IMR-90 (cell line): ENCODE measurements around the gene PHACTR3. TPM values are rescaled to one million over a fixed set of nuclear protein-coding genes. Genes with fewer than 3 reads are reported as not detected.

Experiments
- ATAC-seq: fragments of 200-7000 bp; cut with Tn5 transposase; 2 replicates; pipeline ENCODE4 v1.9.1; 2020; ENCODE audit warnings: low read depth, mild to moderate bottlenecking, moderate library complexity
- BruUV-seq: library from RNA; stranded (reverse); fragments of 400-500 nt; replicated peaks from 2 replicates; lab custom pipeline; 2021; lab: Mats Ljungman, UMichigan
- CTCF ChIA-PET: fragments of 300-600 bp; formaldehyde crosslinking; extraction: SDS; loops from one replicate; lab custom pipeline; 2021; ENCODE audit warnings: antibody characterized with exemption; lab: Yijun Ruan, JAX
- POLR2A ChIA-PET: fragments of 300-600 bp; sonication (Branson Sonifier 250); formaldehyde crosslinking; loops from one replicate; lab custom pipeline; 2022; ENCODE audit warnings: antibody characterized with exemption; ENCODE audit not compliant: unreplicated experiment; lab: Charles Lee
- DNase-seq: peaks from one replicate; pipeline ENCODE4 v3.0.0; 2013
- H2AFZ ChIP-seq: replicated peaks from 2 replicates; pipeline ENCODE3; 2013; ENCODE audit warnings: low read length, mild to moderate bottlenecking; ENCODE audit not compliant: poor library complexity
- H2AK5ac ChIP-seq: 2 replicates; pipeline ENCODE4 v1.6.1; 2013; ENCODE audit warnings: low read depth, low read length, inconsistent platforms
- H2AK9ac ChIP-seq: replicated peaks from 2 replicates; pipeline ENCODE3; 2013; ENCODE audit warnings: mild to moderate bottlenecking, low read depth, low read length, moderate library complexity; ENCODE audit not compliant: poor library complexity
- H2BK120ac ChIP-seq: 2 replicates; pipeline ENCODE4 v1.6.1; 2013; ENCODE audit warnings: low read depth, low read length, inconsistent platforms
- H2BK15ac ChIP-seq: 3 replicates; pipeline ENCODE4 v1.6.1; 2013; ENCODE audit warnings: low read depth, low read length, inconsistent platforms
- H2BK20ac ChIP-seq: 2 replicates; pipeline ENCODE4 v1.6.1; 2013; ENCODE audit warnings: low read depth, mild to moderate bottlenecking, inconsistent platforms, low read length, moderate library complexity
- H2BK5ac ChIP-seq: 2 replicates; pipeline ENCODE4 v1.6.1; 2013; ENCODE audit warnings: mild to moderate bottlenecking, low read depth, low read length, inconsistent platforms; ENCODE audit not compliant: poor library complexity, severe bottlenecking
- H3K14ac ChIP-seq: replicated peaks from 2 replicates; pipeline ENCODE4 v1.6.1; 2013; ENCODE audit warnings: low read depth, low read length, inconsistent platforms
- H3K18ac ChIP-seq: 2 replicates; pipeline ENCODE4 v1.6.1; 2013; ENCODE audit warnings: low read depth, low read length, control low read depth
- H3K23ac ChIP-seq: 2 replicates; pipeline ENCODE4 v1.6.1; 2013; ENCODE audit warnings: low read depth, low read length, inconsistent platforms
- H3K27ac ChIP-seq: 2 replicates; pipeline ENCODE4 v1.5.1; 2013; ENCODE audit warnings: mild to moderate bottlenecking, control low read depth, low read length; ENCODE audit not compliant: insufficient read depth
- H3K27me3 ChIP-seq: 2 replicates; pipeline ENCODE4 v1.6.1; 2013; ENCODE audit warnings: low read length; ENCODE audit not compliant: control insufficient read depth, insufficient read depth
- H3K36me3 ChIP-seq: 2 replicates; pipeline ENCODE4 v1.6.1; 2013; ENCODE audit warnings: low read length, mixed read lengths; ENCODE audit not compliant: control insufficient read depth, insufficient read depth
- H3K4ac ChIP-seq: 2 replicates; pipeline ENCODE4 v1.6.1; 2013; ENCODE audit warnings: low read depth, low read length, inconsistent platforms
- H3K4me1 ChIP-seq: 2 replicates; pipeline ENCODE4 v1.6.1; 2013; ENCODE audit warnings: low read length, mixed read lengths; ENCODE audit not compliant: control insufficient read depth, insufficient read depth
- H3K4me2 ChIP-seq: 2 replicates; pipeline ENCODE4 v1.6.1; 2013; ENCODE audit warnings: low read depth, mild to moderate bottlenecking, control low read depth, low read length, moderate library complexity
- H3K4me3 ChIP-seq: 2 replicates; pipeline ENCODE4 v1.5.1; 2013; ENCODE audit warnings: low read depth, mild to moderate bottlenecking, control low read depth, low read length, moderate library complexity; ENCODE audit not compliant: insufficient read depth
- H3K56ac ChIP-seq: 2 replicates; pipeline ENCODE4 v1.6.1; 2013; ENCODE audit warnings: low read length, inconsistent platforms; ENCODE audit not compliant: insufficient read depth; ENCODE audit errors: extremely low read depth
- H3K79me1 ChIP-seq, 2 experiments: 2 replicates each; pipeline ENCODE4 v1.6.1; 2013; ENCODE audit warnings: low read length in 2 of 2, inconsistent platforms in 1 of 2, low read depth in 1 of 2
- H3K9ac ChIP-seq: 2 replicates; pipeline ENCODE4 v1.6.1; 2013; ENCODE audit warnings: low read depth, low read length, control low read depth
- H3K9me1 ChIP-seq: 2 replicates; pipeline ENCODE4 v1.6.1; 2013; ENCODE audit warnings: low read length, inconsistent platforms; ENCODE audit not compliant: insufficient read depth
- H3K9me3 ChIP-seq: 2 replicates; pipeline ENCODE4 v1.6.1; 2013; ENCODE audit warnings: low read length; ENCODE audit not compliant: control insufficient read depth, insufficient read depth
- H4K20me1 ChIP-seq: 2 replicates; pipeline ENCODE4 v1.6.1; 2013; ENCODE audit warnings: low read length, inconsistent platforms; ENCODE audit not compliant: insufficient read depth
- H4K5ac ChIP-seq: 2 replicates; pipeline ENCODE4 v1.6.1; 2013; ENCODE audit warnings: mild to moderate bottlenecking, low read depth, low read length, control low read depth
- H4K8ac ChIP-seq, 2 experiments: 2 replicates each; pipeline ENCODE4 v1.6.1; 2013; ENCODE audit warnings: low read depth in 2 of 2, low read length in 2 of 2, control low read depth in 1 of 2, inconsistent platforms in 1 of 2
- H4K91ac ChIP-seq: 2 replicates; pipeline ENCODE4 v1.6.1; 2013; ENCODE audit warnings: low read depth, low read length, inconsistent platforms; ENCODE audit not compliant: insufficient read depth
- MAFK ChIP-seq: IDR thresholded peaks from 2 replicates; pipeline ENCODE4 v1.6.1; 2012; ENCODE audit warnings: low read depth, low read length, improper control_type of control experiment
- WGBS, 2 experiments: methylation state at CpG; one replicate each; pipeline versions ENCODE4 v1.1.5 to v1.1.7; 2013; ENCODE audit warnings: missing lambda C conversion rate in 2 of 2; ENCODE audit not compliant: insufficient read length in 1 of 2; ENCODE audit errors: extremely low coverage in 2 of 2; 5-methylcytosine and 5-hydroxymethylcytosine counted together
- dilution Hi-C: fragments of 300-500 bp; cut with HindIII; formaldehyde crosslinking; loops from one replicate; pipeline ENCODE4 v1.14.3; 2018; ENCODE audit warnings: low sequenced_read_pairs; ENCODE audit not compliant: unreplicated experiment
- in situ Hi-C: fragments of 300-500 bp; cut with MboI; formaldehyde crosslinking; loops from 3 replicates; pipeline ENCODE4 v1.14.3; 2019; ENCODE audit warnings: low sequenced_read_pairs, inconsistent platforms, mixed read lengths
- intact Hi-C: fragments of 100-400 bp; cut with micrococcal nuclease; formaldehyde crosslinking; loops from 2 replicates; pipeline ENCODE4 v1.10.0; 2022
- polyA plus RNA-seq, 3 experiments: library from polyadenylated mRNA; depleted of rRNA; stranded (reverse); fragments of >200 nt; gene quantifications; 2 replicates each; pipeline ENCODE4 v1.2.3, GENCODE V29; 2012; ENCODE audit warnings: low replicate concordance in 1 of 3
- total RNA-seq: library from RNA; depleted of rRNA; stranded (reverse); fragments of >200 nt; gene quantifications from 2 replicates; pipeline ENCODE4 v1.2.3, GENCODE V29; 2012

Gene PHACTR3
- total and polyA plus RNA-seq, 2 of the 4 experiments (the other 2 are of a cell fraction), result not detected

- no peak overlapping the region for H2BK5ac ChIP-seq
- BruUV-seq, result no TSS peak
- H4K91ac ChIP-seq, result no peak overlapping the region
- ChIA-PET CTCF (no interaction called here), POLR2A (no interaction called here)
- no peaks in the 10 kb centered on the region for H3K4me1 ChIP-seq
- no peak overlapping the region for H3K23ac ChIP-seq
- no peak overlapping the region for H2AFZ ChIP-seq
- in situ Hi-C loops, result no loop called here
- no peak overlapping the region for H3K27ac ChIP-seq
- DNase-seq (no peak), ATAC-seq (no peak)
- dilution Hi-C loops, result no loop called here
- H2BK120ac ChIP-seq, result no peak overlapping the region
- H2AK5ac ChIP-seq, result no peak overlapping the region
- H4K8ac ChIP-seq, result no peak overlapping the region
- H4K20me1 ChIP-seq, result no peaks in the 10 kb centered on the region
- no peak overlapping the region for H2AK9ac ChIP-seq
- no peaks in the 10 kb centered on the region for H3K36me3 ChIP-seq
- H3K18ac ChIP-seq, result no peak overlapping the region
- H3K9me1 ChIP-seq, result no peaks in the 10 kb centered on the region
- H3K4me2 ChIP-seq, result no peak overlapping the region
- no peaks in the 10 kb centered on the region for H3K79me1 ChIP-seq
- H2BK20ac ChIP-seq, result no peak overlapping the region
- H3K4ac ChIP-seq, result no peak overlapping the region
- WGBS, 2 experiments, result 33% methylated on average over 3 of the region's 8 CpGs; no CpG with 5 or more reads in 1 of the 2 experiments
- H3K4me3 ChIP-seq, result no peak overlapping the region
- TF ChIP-seq MAFK, result no peak
- no peak overlapping the region for H4K5ac ChIP-seq
- intact Hi-C loops, result no loop called here
- H3K9ac ChIP-seq, result no peak overlapping the region
- H2BK15ac ChIP-seq, result no peak overlapping the region
- H3K56ac ChIP-seq, result no peak overlapping the region
- no peak overlapping the region for H3K14ac ChIP-seq
- no peaks in the 10 kb centered on the region for H3K27me3 ChIP-seq
- peaks cover 39% of the 10 kb centered on the region for H3K9me3 ChIP-seq
These were observed 56.8 kb downstream of the PHACTR3 start for GRCh38 chr20:59661153-59661552.
